A549 (cell line): ENCODE data around the gene VIL1.

ENCODE experiments used
- CHD4 ChIP-seq: fragments of 200-600 bp; sonication (generic); IDR thresholded peaks from 2 replicates; pipeline ENCODE4 v1.6.1; 2016; ENCODE audit warnings: antibody characterized with exemption, mild to moderate bottlenecking, borderline replicate concordance
- CTCF ChIP-seq: fragments of >200 bp; sonication (Bioruptor Twin); formaldehyde crosslinking; IDR thresholded peaks from 3 replicates; pipeline ENCODE4 v1.5.1; 2016
- E2F6 ChIP-seq: IDR thresholded peaks from 2 replicates; pipeline ENCODE4 v1.6.1; 2012; ENCODE audit warnings: low read depth, borderline replicate concordance
- JUNB ChIP-seq: fragments of >200 bp; sonication (Bioruptor Twin); formaldehyde crosslinking; IDR thresholded peaks from 2 replicates; pipeline ENCODE4 v1.6.1; 2016
- KDM1A ChIP-seq: fragments of 200-600 bp; sonication (generic); IDR thresholded peaks from 2 replicates; pipeline ENCODE4 v1.6.1; 2016; ENCODE audit warnings: low read depth, mild to moderate bottlenecking
- NR3C1 ChIP-seq: fragments of >200 bp; sonication (Bioruptor Twin); formaldehyde crosslinking; IDR thresholded peaks from 3 replicates; pipeline ENCODE4 v1.6.1; 2017
- RAD21 ChIP-seq, 2 experiments: fragments of >200 bp in 1 of 2; sonication (Bioruptor Twin) in 1 of 2; formaldehyde crosslinking in 1 of 2; IDR thresholded peaks in 1 of 2; conservative IDR thresholded peaks in 1 of 2; 2 replicates in 1 of 2; 3 replicates in 1 of 2; pipeline ENCODE4 v1.6.1; 2012 to 2018; ENCODE audit warnings: inconsistent platforms in 1 of 2
- TP53 ChIP-seq: fragments of 250-450 bp; sonication (Bioruptor Pico); IDR thresholded peaks from 2 replicates; pipeline ENCODE4 v1.5.0; 2021; ENCODE audit warnings: mild to moderate bottlenecking, moderate library complexity
- ZSCAN20 ChIP-seq: fragments of 250-450 bp; sonication (Bioruptor Pico); IDR thresholded peaks from 2 replicates; pipeline ENCODE4 v1.8.0; 2022; ENCODE audit warnings: mild to moderate bottlenecking, moderate library complexity

GRCh38 chr2:218397820-218398436 lies 21.0 kb upstream of the VIL1 start:
- TF ChIP-seq JUNB (no peak), CTCF (no peak), CHD4 (peak; percentile 63; the same call in 1 of the 2 replicates), NR3C1 (no peak), RAD21 (conservative IDR thresholded peaks at IDR 0.05 in 1 of 2, IDR thresholded peaks at IDR 0.05 in 1 of 2) (no peak), TP53 (CRISPR knock-in tag) (no peak), ZSCAN20 (CRISPR knock-in tag) (no peak), KDM1A (peak; percentile 98), E2F6 (peak; percentile 61; the same call in 1 of the 2 replicates)
